Thyroid gland (tissue), 4 donors: ENCODE results near the gene MYH7B.

Experiments used
- CTCF ChIP-seq, 6 experiments: fragments of 200-600 bp in 3 of 6; fragments of 450-650 bp in 3 of 6; sonication (generic) in 3 of 6; IDR thresholded peaks; one replicate each; pipeline ENCODE4 v1.5.1; 2016 to 2019; ENCODE audit warnings: antibody characterized with exemption in 6 of 6, mild to moderate bottlenecking in 2 of 6, inconsistent platforms in 1 of 6, moderate library complexity in 1 of 6
- POLR2A ChIP-seq, 2 donors: fragments of 450-650 bp; IDR thresholded peaks; one replicate each; pipeline ENCODE4 v1.6.1; 2017; ENCODE audit warnings: antibody characterized with exemption in 2 of 2, mild to moderate bottlenecking in 2 of 2, moderate library complexity in 1 of 2

- TF ChIP-seq CTCF (IDR thresholded peaks at IDR 0.05) (no peak), POLR2A (IDR thresholded peaks at IDR 0.05) (no peak)
These were observed 39.0 kb downstream of the MYH7B start for GRCh38 chr20:34994509-34995131.
